K562 (cell line): ENCODE measurements around the gene SOWAHB. TPM values are rescaled to one million over a fixed set of nuclear protein-coding genes. Genes with fewer than 3 reads are reported as not detected.

Source experiments
- BRF1 ChIP-seq: IDR thresholded peaks from 3 replicates; pipeline ENCODE4 v1.6.1; 2011; ENCODE audit warnings: borderline replicate concordance, mild to moderate bottlenecking; ENCODE audit not compliant: insufficient read length; ENCODE audit errors: extremely low read depth
- HMGN3 ChIP-seq: IDR thresholded peaks from 2 replicates; pipeline ENCODE4 v1.6.1; 2011; ENCODE audit warnings: borderline replicate concordance, low read depth, mild to moderate bottlenecking, mixed read lengths, low read length; ENCODE audit not compliant: insufficient read length; ENCODE audit errors: extremely low read depth
- NONO ChIP-seq, 2 experiments: fragments of 200-400 bp in 1 of 2; fragments of 450-650 bp in 1 of 2; formaldehyde crosslinking in 1 of 2; IDR thresholded peaks; 2 replicates each; pipeline ENCODE4 v1.6.1; 2017; ENCODE audit warnings: low read depth in 2 of 2, mild to moderate bottlenecking in 2 of 2, moderate library complexity in 2 of 2, low read length in 1 of 2
- PYGO2 ChIP-seq: fragments of 450-650 bp; IDR thresholded peaks from 2 replicates; pipeline ENCODE4 v1.6.1; 2016; ENCODE audit warnings: mild to moderate bottlenecking, missing genetic modification characterization, moderate library complexity, missing compliant biosample characterization
- TCF7L2 ChIP-seq: fragments of 150-350 bp; IDR thresholded peaks from 2 replicates; pipeline ENCODE4 v1.6.1; 2016; ENCODE audit warnings: low read depth, mild to moderate bottlenecking, low read length, moderate library complexity
- THRAP3 ChIP-seq: fragments of 450-650 bp; IDR thresholded peaks from 2 replicates; pipeline ENCODE4 v1.6.1; 2016; ENCODE audit warnings: mild to moderate bottlenecking, inconsistent platforms, borderline replicate concordance
- ZNF274 ChIP-seq: IDR thresholded peaks from 2 replicates; pipeline ENCODE4 v1.6.1; 2011; ENCODE audit warnings: low read depth, mild to moderate bottlenecking, low read length, moderate library complexity, borderline replicate concordance
- ZSCAN29 ChIP-seq: fragments of 450-650 bp; IDR thresholded peaks from 2 replicates; pipeline ENCODE4 v1.6.1; 2017
- polyA plus RNA-seq, 8 experiments: library from polyadenylated mRNA; depleted of rRNA in 4 of 8; stranded (reverse) in 5 of 8; unstranded in 3 of 8; fragments of >200 nt; fragmentation: Nextera tagmentation in 2 of 8; fragmentation: Illumina TruSeq in 1 of 8; extraction: Ambion mirVana in 2 of 8; extraction: Trizol in 1 of 8; gene quantifications; 2 replicates each; pipeline versions ENCODE4 v1.2.1 to v1.2.3, GENCODE V29; 2011 to 2014; ENCODE audit warnings: inconsistent platforms in 1 of 8, missing spikeins in 1 of 8
- total RNA-seq, 7 experiments: library from RNA; depleted of rRNA in 6 of 7; stranded (reverse); fragments of >200 nt in 6 of 7; fragmentation: Illumina TruSeq in 2 of 7; extraction: Trizol in 2 of 7; gene quantifications; 2 replicates each; pipeline versions ENCODE4 v1.2.1 to v1.2.3, GENCODE V29; 2011 to 2021; ENCODE audit warnings: low replicate concordance in 1 of 7
- TF ChIP-seq, protein P1 (sequence below), 2 experiments: fragments of 150-350 bp in 1 of 2; IDR thresholded peaks; 2 replicates each; pipeline ENCODE4 v1.6.1; 2012 to 2016; ENCODE audit warnings: low read depth in 2 of 2, low read length in 2 of 2, mild to moderate bottlenecking in 1 of 2, moderate library complexity in 1 of 2
- TF ChIP-seq, protein P2 (sequence below): sonication (generic); formaldehyde crosslinking; IDR thresholded peaks from 2 replicates; pipeline ENCODE4 v1.9.0; 2022; ENCODE audit warnings: mild to moderate bottlenecking, missing genetic modification reagents
- TF ChIP-seq, protein P3 (sequence below): fragments of 450-650 bp; conservative IDR thresholded peaks from 2 replicates; pipeline ENCODE4 v1.6.1; 2016; ENCODE audit warnings: missing genetic modification characterization, low read depth, mild to moderate bottlenecking, control low read depth, missing compliant biosample characterization
- TF ChIP-seq, protein P4 (sequence below): fragments of 450-650 bp; IDR thresholded peaks from 2 replicates; pipeline ENCODE4 v1.6.1; 2016; ENCODE audit warnings: mild to moderate bottlenecking
- TF ChIP-seq, protein P5 (sequence below): sonication (generic); formaldehyde crosslinking; IDR thresholded peaks from 2 replicates; pipeline ENCODE4 v1.8.0; 2023; ENCODE audit warnings: missing genetic modification reagents, mild to moderate bottlenecking, borderline replicate concordance

SOWAHB gene
- total and polyA plus RNA-seq, 9 of the 15 experiments (the other 6 are each of a cell fraction or from before 2014, with no cell fraction given), result not detected

DNA sequence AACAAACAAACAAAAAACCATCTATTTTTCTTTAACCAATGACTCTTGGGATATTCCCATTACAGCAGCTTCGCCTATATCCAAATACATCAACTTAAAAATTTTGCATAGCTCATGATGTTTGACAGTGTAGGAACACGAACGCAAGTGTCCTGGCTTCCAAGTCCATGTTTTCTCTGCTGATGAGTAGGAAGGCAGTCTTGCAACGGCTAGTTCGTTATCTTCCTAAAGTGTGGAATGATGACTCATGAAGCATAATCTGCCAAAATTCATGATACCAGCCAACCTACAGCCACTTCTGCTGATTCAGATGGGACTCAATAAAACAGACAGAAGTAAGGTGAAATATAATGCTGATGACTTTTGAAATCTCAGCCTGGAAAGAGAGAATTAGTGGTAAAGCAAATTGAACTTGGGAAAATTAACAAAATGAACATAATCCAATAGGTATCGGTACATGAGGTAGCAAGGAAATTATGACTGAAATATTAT is 45.2 kb upstream of the SOWAHB start (continued):
- TF ChIP-seq, protein P1, sequence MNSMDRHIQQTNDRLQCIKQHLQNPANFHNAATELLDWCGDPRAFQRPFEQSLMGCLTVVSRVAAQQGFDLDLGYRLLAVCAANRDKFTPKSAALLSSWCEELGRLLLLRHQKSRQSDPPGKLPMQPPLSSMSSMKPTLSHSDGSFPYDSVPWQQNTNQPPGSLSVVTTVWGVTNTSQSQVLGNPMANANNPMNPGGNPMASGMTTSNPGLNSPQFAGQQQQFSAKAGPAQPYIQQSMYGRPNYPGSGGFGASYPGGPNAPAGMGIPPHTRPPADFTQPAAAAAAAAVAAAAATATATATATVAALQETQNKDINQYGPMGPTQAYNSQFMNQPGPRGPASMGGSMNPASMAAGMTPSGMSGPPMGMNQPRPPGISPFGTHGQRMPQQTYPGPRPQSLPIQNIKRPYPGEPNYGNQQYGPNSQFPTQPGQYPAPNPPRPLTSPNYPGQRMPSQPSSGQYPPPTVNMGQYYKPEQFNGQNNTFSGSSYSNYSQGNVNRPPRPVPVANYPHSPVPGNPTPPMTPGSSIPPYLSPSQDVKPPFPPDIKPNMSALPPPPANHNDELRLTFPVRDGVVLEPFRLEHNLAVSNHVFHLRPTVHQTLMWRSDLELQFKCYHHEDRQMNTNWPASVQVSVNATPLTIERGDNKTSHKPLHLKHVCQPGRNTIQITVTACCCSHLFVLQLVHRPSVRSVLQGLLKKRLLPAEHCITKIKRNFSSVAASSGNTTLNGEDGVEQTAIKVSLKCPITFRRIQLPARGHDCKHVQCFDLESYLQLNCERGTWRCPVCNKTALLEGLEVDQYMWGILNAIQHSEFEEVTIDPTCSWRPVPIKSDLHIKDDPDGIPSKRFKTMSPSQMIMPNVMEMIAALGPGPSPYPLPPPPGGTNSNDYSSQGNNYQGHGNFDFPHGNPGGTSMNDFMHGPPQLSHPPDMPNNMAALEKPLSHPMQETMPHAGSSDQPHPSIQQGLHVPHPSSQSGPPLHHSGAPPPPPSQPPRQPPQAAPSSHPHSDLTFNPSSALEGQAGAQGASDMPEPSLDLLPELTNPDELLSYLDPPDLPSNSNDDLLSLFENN (IDR thresholded peaks at IDR 0.05; ENCODE audit: low read depth in 2 of 2, low read length in 2 of 2), result no peak
- TF ChIP-seq, protein P2, sequence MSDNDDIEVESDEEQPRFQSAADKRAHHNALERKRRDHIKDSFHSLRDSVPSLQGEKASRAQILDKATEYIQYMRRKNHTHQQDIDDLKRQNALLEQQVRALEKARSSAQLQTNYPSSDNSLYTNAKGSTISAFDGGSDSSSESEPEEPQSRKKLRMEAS (CRISPR knock-in tag), result no peak
- TF ChIP-seq ZNF274 (no peak), BRF1 (no peak), HMGN3 (no peak), NONO (IDR thresholded peaks at IDR 0.05; ENCODE audit: low read depth in 2 of 2, low read length in 1 of 2) (no peak), PYGO2 (tag) (no peak), TCF7L2 (no peak), THRAP3 (0 out of 2 replicates have a peak, but pooled peaks have one; percentile 12), ZSCAN29 (no peak)
- TF ChIP-seq, protein P3, sequence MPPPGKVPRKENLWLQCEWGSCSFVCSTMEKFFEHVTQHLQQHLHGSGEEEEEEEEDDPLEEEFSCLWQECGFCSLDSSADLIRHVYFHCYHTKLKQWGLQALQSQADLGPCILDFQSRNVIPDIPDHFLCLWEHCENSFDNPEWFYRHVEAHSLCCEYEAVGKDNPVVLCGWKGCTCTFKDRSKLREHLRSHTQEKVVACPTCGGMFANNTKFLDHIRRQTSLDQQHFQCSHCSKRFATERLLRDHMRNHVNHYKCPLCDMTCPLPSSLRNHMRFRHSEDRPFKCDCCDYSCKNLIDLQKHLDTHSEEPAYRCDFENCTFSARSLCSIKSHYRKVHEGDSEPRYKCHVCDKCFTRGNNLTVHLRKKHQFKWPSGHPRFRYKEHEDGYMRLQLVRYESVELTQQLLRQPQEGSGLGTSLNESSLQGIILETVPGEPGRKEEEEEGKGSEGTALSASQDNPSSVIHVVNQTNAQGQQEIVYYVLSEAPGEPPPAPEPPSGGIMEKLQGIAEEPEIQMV (tag), result no peak
- TF ChIP-seq, protein P4, sequence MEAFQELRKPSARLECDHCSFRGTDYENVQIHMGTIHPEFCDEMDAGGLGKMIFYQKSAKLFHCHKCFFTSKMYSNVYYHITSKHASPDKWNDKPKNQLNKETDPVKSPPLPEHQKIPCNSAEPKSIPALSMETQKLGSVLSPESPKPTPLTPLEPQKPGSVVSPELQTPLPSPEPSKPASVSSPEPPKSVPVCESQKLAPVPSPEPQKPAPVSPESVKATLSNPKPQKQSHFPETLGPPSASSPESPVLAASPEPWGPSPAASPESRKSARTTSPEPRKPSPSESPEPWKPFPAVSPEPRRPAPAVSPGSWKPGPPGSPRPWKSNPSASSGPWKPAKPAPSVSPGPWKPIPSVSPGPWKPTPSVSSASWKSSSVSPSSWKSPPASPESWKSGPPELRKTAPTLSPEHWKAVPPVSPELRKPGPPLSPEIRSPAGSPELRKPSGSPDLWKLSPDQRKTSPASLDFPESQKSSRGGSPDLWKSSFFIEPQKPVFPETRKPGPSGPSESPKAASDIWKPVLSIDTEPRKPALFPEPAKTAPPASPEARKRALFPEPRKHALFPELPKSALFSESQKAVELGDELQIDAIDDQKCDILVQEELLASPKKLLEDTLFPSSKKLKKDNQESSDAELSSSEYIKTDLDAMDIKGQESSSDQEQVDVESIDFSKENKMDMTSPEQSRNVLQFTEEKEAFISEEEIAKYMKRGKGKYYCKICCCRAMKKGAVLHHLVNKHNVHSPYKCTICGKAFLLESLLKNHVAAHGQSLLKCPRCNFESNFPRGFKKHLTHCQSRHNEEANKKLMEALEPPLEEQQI, result peak; percentile 17; the same call in 1 of the 2 replicates
- TF ChIP-seq, protein P5, sequence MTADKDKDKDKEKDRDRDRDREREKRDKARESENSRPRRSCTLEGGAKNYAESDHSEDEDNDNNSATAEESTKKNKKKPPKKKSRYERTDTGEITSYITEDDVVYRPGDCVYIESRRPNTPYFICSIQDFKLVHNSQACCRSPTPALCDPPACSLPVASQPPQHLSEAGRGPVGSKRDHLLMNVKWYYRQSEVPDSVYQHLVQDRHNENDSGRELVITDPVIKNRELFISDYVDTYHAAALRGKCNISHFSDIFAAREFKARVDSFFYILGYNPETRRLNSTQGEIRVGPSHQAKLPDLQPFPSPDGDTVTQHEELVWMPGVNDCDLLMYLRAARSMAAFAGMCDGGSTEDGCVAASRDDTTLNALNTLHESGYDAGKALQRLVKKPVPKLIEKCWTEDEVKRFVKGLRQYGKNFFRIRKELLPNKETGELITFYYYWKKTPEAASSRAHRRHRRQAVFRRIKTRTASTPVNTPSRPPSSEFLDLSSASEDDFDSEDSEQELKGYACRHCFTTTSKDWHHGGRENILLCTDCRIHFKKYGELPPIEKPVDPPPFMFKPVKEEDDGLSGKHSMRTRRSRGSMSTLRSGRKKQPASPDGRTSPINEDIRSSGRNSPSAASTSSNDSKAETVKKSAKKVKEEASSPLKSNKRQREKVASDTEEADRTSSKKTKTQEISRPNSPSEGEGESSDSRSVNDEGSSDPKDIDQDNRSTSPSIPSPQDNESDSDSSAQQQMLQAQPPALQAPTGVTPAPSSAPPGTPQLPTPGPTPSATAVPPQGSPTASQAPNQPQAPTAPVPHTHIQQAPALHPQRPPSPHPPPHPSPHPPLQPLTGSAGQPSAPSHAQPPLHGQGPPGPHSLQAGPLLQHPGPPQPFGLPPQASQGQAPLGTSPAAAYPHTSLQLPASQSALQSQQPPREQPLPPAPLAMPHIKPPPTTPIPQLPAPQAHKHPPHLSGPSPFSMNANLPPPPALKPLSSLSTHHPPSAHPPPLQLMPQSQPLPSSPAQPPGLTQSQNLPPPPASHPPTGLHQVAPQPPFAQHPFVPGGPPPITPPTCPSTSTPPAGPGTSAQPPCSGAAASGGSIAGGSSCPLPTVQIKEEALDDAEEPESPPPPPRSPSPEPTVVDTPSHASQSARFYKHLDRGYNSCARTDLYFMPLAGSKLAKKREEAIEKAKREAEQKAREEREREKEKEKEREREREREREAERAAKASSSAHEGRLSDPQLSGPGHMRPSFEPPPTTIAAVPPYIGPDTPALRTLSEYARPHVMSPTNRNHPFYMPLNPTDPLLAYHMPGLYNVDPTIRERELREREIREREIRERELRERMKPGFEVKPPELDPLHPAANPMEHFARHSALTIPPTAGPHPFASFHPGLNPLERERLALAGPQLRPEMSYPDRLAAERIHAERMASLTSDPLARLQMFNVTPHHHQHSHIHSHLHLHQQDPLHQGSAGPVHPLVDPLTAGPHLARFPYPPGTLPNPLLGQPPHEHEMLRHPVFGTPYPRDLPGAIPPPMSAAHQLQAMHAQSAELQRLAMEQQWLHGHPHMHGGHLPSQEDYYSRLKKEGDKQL, result no peak
